A549 (cell line): ENCODE measurements around the gene SKI. TPM values are rescaled to one million over a fixed set of nuclear protein-coding genes. Genes with fewer than 3 reads are reported as not detected.

Experiments
- ATAC-seq, 2 experiments: fragments of 200-7000 bp in 1 of 2; fragments of >200 bp in 1 of 2; cut with Nextera tagmentation in 1 of 2; cut with Tn5 transposase in 1 of 2; 3 replicates each; pipeline versions ENCODE4 v1.8.0 to v1.9.1; 2018 to 2020; ENCODE audit warnings: mild to moderate bottlenecking in 1 of 2, moderate library complexity in 1 of 2
- CTCF ChIA-PET: fragments of 300-600 bp; sonication (Branson Sonifier 250); formaldehyde crosslinking; extraction: SDS; loops from one replicate; lab custom pipeline; 2021; ENCODE audit warnings: antibody characterized with exemption, inconsistent platforms; lab: Yijun Ruan, JAX
- POLR2A ChIA-PET: fragments of 350-600 bp; formaldehyde crosslinking; extraction: SDS; loops from one replicate; lab custom pipeline; 2021; ENCODE audit warnings: antibody characterized with exemption, inconsistent platforms; lab: Yijun Ruan, JAX
- DNase-seq, 2 experiments: peaks; one replicate each; pipeline versions ENCODE4 v3.0.0 to v3.0.0-alpha.2; 2011 to 2016; ENCODE audit warnings: low read depth in 1 of 2, low spot score in 1 of 2
- FAIRE-seq: peaks from 2 replicates; lab custom pipeline; 2011; peaks lifted over from hg19 to GRCh38; lab: Jason Lieb, UNC
- H3K27ac ChIP-seq, 2 experiments: fragments of >200 bp; sonication (Bioruptor Twin); formaldehyde crosslinking; 3 replicates each; pipeline ENCODE4 v1.5.1; 2016 to 2017
- H3K4me1 ChIP-seq: fragments of >200 bp; sonication (Bioruptor Twin); formaldehyde crosslinking; 3 replicates; pipeline ENCODE4 v1.6.1; 2016
- H3K4me2 ChIP-seq: fragments of >200 bp; sonication (Bioruptor Twin); formaldehyde crosslinking; 3 replicates; pipeline ENCODE4 v1.6.1; 2016
- H3K4me3 ChIP-seq: fragments of >200 bp; sonication (Bioruptor Twin); formaldehyde crosslinking; 3 replicates; pipeline ENCODE4 v1.5.1; 2016
- H3K9me3 ChIP-seq: fragments of >200 bp; sonication (Bioruptor Twin); formaldehyde crosslinking; 3 replicates; pipeline ENCODE4 v1.6.1; 2016
- EP300 ChIP-seq, 2 experiments: fragments of >200 bp; sonication (Bioruptor Twin); formaldehyde crosslinking; IDR thresholded peaks; 2 replicates in 1 of 2; 3 replicates in 1 of 2; pipeline ENCODE4 v1.6.1; 2016 to 2017
- ESRRA ChIP-seq: fragments of 150-350 bp; IDR thresholded peaks from 2 replicates; pipeline ENCODE4 v1.6.1; 2014; ENCODE audit warnings: mild to moderate bottlenecking, low read length, borderline replicate concordance
- FOXS1 ChIP-seq: fragments of 250-450 bp; sonication (Bioruptor Pico); IDR thresholded peaks from 2 replicates; pipeline ENCODE4 v1.5.0; 2020; ENCODE audit warnings: mild to moderate bottlenecking, moderate library complexity
- HEYL ChIP-seq: fragments of 250-450 bp; sonication (Bioruptor Pico); IDR thresholded peaks from 2 replicates; pipeline ENCODE4 v1.8.0; 2021; ENCODE audit warnings: mild to moderate bottlenecking, moderate library complexity
- JUN ChIP-seq, 2 experiments: fragments of >200 bp; sonication (Bioruptor Twin); formaldehyde crosslinking; IDR thresholded peaks; 2 replicates in 1 of 2; 3 replicates in 1 of 2; pipeline ENCODE4 v1.6.1; 2016 to 2017
- MAFK ChIP-seq: fragments of 450-650 bp; IDR thresholded peaks from 2 replicates; pipeline ENCODE4 v1.6.1; 2014; ENCODE audit not compliant: partially characterized antibody
- MAZ ChIP-seq: fragments of 150-350 bp; IDR thresholded peaks from 2 replicates; pipeline ENCODE4 v1.6.1; 2014; ENCODE audit warnings: antibody characterized with exemption, low read depth, low read length, borderline replicate concordance
- MYC ChIP-seq: IDR thresholded peaks from 2 replicates; pipeline ENCODE4 v1.6.1; 2012; ENCODE audit warnings: mild to moderate bottlenecking, inconsistent platforms, low read length, improper control_type of control experiment, borderline replicate concordance
- NFE2L2 ChIP-seq: fragments of 150-350 bp; conservative IDR thresholded peaks from 2 replicates; pipeline ENCODE4 v1.6.1; 2014; ENCODE audit warnings: low read length
- NPAS2 ChIP-seq: fragments of 250-450 bp; sonication (Bioruptor Pico); IDR thresholded peaks from 2 replicates; pipeline ENCODE4 v1.8.0; 2022; ENCODE audit warnings: mild to moderate bottlenecking, moderate library complexity, borderline replicate concordance
- NR3C1 ChIP-seq: fragments of >200 bp; sonication (Bioruptor Twin); formaldehyde crosslinking; IDR thresholded peaks from 3 replicates; pipeline ENCODE4 v1.6.1; 2017
- TFCP2L1 ChIP-seq: fragments of 250-450 bp; sonication (Bioruptor Pico); IDR thresholded peaks from 2 replicates; pipeline ENCODE4 v1.5.0; 2021; ENCODE audit warnings: mild to moderate bottlenecking
- TP53 ChIP-seq: fragments of 250-450 bp; sonication (Bioruptor Pico); IDR thresholded peaks from 2 replicates; pipeline ENCODE4 v1.5.0; 2021; ENCODE audit warnings: mild to moderate bottlenecking, moderate library complexity
- WGBS: methylation state at CpG from one replicate; pipeline ENCODE4 v1.1.6; 2017; ENCODE audit errors: missing lambda C conversion rate; 5-methylcytosine and 5-hydroxymethylcytosine counted together
- polyA plus RNA-seq, 4 experiments: library from polyadenylated mRNA; depleted of rRNA in 3 of 4; stranded (reverse); fragments of >200 nt; fragmentation: RNase III in 1 of 4; extraction: RNeasy Plus Mini Kit Qiagen cat#74134 plus additional on column Dnase treatment in 1 of 4; gene quantifications; 2 replicates in 3 of 4; 3 replicates in 1 of 4; pipeline ENCODE4 v1.2.3, GENCODE V29; 2011 to 2017
- TF ChIP-seq, protein P1 (sequence below): fragments of 250-450 bp; sonication (Bioruptor Pico); IDR thresholded peaks from 2 replicates; pipeline ENCODE4 v1.5.0; 2020; ENCODE audit warnings: low read depth, mild to moderate bottlenecking, moderate library complexity
- TF ChIP-seq, protein P2 (sequence below): fragments of 150-350 bp; IDR thresholded peaks from 2 replicates; pipeline ENCODE4 v1.6.1; 2014; ENCODE audit warnings: low read depth, mild to moderate bottlenecking, low read length
- TF ChIP-seq, protein P3 (sequence below): fragments of 450-650 bp; IDR thresholded peaks from 2 replicates; pipeline ENCODE4 v1.6.1; 2014; ENCODE audit warnings: antibody characterized with exemption
- TF ChIP-seq, protein P4 (sequence below): IDR thresholded peaks from 2 replicates; pipeline ENCODE4 v1.6.1; 2012

Gene SKI
- polyA plus RNA-seq, 2 of the 4 experiments (the other 2 are of a cell fraction): 2.8 to 12.0 TPM

DNA sequence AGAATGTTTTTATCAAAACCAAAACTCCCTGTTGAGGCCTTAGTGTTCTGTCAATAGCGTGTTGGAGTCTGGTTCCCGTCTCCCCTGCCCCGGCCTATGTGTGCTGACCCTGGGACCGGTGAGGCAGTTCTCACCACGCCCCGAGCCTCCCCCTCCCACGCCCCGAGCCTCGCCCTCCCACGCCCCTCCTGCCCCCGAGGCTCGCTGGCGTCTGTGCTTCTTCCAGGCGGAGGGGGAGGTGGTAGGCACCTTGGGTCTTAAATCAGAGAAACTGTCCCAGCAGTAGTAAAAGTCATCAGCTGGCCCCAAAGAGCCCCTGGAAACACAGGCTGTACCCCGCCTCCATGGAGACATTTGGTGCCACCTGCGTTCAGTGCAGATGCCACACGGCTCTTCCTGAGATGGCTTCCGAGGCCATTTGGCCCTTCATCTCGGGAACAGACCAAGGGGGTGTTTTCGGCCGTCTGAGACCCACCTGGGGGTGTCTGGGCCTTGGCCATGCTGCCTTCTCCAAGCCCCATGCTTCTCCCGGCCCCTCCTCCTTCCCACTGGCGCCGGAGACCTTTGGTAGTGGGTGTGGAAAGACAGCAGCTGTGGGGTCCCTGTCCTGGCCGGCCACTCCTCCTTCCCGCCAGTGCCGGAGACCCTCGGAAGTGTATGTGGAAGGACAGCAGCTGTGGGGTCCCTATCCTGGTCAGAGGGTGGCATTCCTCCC, 44.7 kb downstream of the SKI start:
- ChIA-PET POLR2A (no interaction called here), CTCF (interaction anchor here (1.5 kb wide), 1 partner anchor 78 kb away, joined by 5 read pairs; the partner anchor contains the start of gene FAAP20)
- TF ChIP-seq HEYL (CRISPR knock-in tag) (no peak), JUN (IDR thresholded peaks at IDR 0.05) (no peak), TP53 (CRISPR knock-in tag) (no peak), MYC (no peak), MAZ (no peak), TFCP2L1 (CRISPR knock-in tag) (no peak), FOXS1 (CRISPR knock-in tag) (no peak), MAFK (no peak), NFE2L2 (no peak), NR3C1 (no peak)
- TF ChIP-seq, protein P1, sequence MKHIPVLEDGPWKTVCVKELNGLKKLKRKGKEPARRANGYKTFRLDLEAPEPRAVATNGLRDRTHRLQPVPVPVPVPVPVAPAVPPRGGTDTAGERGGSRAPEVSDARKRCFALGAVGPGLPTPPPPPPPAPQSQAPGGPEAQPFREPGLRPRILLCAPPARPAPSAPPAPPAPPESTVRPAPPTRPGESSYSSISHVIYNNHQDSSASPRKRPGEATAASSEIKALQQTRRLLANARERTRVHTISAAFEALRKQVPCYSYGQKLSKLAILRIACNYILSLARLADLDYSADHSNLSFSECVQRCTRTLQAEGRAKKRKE (CRISPR knock-in tag): no peak
- TF ChIP-seq, protein P2, sequence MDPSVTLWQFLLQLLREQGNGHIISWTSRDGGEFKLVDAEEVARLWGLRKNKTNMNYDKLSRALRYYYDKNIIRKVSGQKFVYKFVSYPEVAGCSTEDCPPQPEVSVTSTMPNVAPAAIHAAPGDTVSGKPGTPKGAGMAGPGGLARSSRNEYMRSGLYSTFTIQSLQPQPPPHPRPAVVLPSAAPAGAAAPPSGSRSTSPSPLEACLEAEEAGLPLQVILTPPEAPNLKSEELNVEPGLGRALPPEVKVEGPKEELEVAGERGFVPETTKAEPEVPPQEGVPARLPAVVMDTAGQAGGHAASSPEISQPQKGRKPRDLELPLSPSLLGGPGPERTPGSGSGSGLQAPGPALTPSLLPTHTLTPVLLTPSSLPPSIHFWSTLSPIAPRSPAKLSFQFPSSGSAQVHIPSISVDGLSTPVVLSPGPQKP: no peak
- no peak for DNase-seq
- FAIRE-seq: no peak
- Histone ChIP-seq H3K9me3 (no peaks in the 10 kb centered on the region), H3K4me2 (0 out of 3 replicates have a peak overlapping the region, but pooled peaks have one; percentile 9), H3K4me3 (no peak overlapping the region), H3K4me1 (peaks cover 25% of the 10 kb centered on the region), H3K27ac (no peak overlapping the region)
- WGBS: 77% methylated on average over 20 of the region's 28 CpGs
- ATAC-seq: no peak

DNA sequence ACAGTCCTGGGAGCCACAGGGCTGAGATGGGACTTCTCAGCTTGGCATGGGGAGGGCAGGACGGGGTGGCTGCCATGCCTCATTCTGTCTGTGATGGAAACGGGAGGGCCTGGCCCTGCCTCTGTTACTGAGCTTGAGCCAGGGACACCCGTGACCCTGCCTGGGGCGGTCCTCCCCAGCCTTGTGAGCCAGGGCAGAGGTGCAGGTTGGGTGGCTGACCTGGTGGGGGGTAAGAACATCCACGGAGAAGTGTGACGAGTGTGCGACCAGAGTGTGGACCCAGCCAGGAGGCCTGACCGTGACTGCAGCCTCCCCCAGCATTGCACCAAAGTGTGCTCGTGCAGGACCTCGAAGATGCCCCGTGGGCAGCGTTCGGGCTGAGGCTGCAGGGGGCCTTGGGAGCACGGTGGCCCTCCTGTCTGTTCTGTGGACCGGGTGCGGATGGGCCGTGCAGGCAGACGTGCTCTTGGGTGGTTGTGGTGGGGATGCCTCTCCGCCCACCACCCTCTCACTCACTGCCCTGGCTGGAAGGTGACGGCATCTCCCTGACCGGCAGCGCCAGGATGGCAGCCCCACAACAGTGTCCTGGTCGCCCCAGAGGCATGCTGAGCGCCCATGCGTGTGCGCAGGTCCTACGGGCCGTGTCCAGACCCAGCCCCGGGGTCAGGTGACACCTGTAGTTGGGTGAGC, 45.4 kb downstream of the SKI start:
- no peak for ATAC-seq
- WGBS: 97% methylated on average over 12 of the region's 29 CpGs
- TF ChIP-seq EP300 (IDR thresholded peaks at IDR 0.05): no peak
- no peak for TF ChIP-seq MYC
- no peak for TF ChIP-seq NPAS2
- TF ChIP-seq MAZ: no peak
- TF ChIP-seq ESRRA: no peak
- TF ChIP-seq, protein P3, sequence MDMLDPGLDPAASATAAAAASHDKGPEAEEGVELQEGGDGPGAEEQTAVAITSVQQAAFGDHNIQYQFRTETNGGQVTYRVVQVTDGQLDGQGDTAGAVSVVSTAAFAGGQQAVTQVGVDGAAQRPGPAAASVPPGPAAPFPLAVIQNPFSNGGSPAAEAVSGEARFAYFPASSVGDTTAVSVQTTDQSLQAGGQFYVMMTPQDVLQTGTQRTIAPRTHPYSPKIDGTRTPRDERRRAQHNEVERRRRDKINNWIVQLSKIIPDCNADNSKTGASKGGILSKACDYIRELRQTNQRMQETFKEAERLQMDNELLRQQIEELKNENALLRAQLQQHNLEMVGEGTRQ: no peak
- TF ChIP-seq, protein P2: no peak
- TF ChIP-seq, protein P4, sequence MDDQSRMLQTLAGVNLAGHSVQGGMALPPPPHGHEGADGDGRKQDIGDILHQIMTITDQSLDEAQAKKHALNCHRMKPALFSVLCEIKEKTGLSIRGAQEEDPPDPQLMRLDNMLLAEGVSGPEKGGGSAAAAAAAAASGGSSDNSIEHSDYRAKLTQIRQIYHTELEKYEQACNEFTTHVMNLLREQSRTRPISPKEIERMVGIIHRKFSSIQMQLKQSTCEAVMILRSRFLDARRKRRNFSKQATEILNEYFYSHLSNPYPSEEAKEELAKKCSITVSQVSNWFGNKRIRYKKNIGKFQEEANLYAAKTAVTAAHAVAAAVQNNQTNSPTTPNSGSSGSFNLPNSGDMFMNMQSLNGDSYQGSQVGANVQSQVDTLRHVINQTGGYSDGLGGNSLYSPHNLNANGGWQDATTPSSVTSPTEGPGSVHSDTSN: no peak
- TF ChIP-seq, all 56 proteins: peak for 0
- FAIRE-seq (no peak), DNase-seq (no peak)
- Histone ChIP-seq H3K4me3 (no peak overlapping the region), H3K9me3 (no peaks in the 10 kb centered on the region), H3K27ac (no peak overlapping the region), H3K4me1 (peaks cover 27% of the 10 kb centered on the region), H3K4me2 (no peak overlapping the region)
- ChIA-PET POLR2A (no interaction called here), CTCF (no interaction called here)
